Thyroid gland (tissue), 4 donors: ENCODE results near the gene ADAMTSL2. TPM values are rescaled to one million over a fixed set of nuclear protein-coding genes. Genes with fewer than 3 reads are reported as not detected.

Experiments
- DNase-seq, 2 donors: peaks; one replicate each; pipeline ENCODE4 v3.0.0-alpha.2; 2019
- H3K27ac ChIP-seq, 3 donors: fragments of 200-600 bp; sonication (generic); 1 replicate in 2 of 3; 2 replicates in 1 of 3; pipeline ENCODE4 v1.5.1; 2016 to 2019; ENCODE audit warnings: mild to moderate bottlenecking in 1 of 3, moderate library complexity in 1 of 3
- H3K27me3 ChIP-seq: fragments of 200-600 bp; sonication (generic); one replicate; pipeline ENCODE4 v1.5.1; 2019
- H3K36me3 ChIP-seq, 2 donors: fragments of 200-600 bp; sonication (generic); one replicate each; pipeline ENCODE4 v1.5.1; 2016 to 2019
- H3K4me1 ChIP-seq, 2 donors: fragments of 200-600 bp; sonication (generic); one replicate each; pipeline ENCODE4 v1.5.1; 2017 to 2019
- H3K4me3 ChIP-seq, 3 donors: fragments of 200-600 bp; sonication (generic); replicated peaks in 1 of 3; 1 replicate in 2 of 3; 2 replicates in 1 of 3; pipeline ENCODE4 v1.5.1; 2016; ENCODE audit warnings: mild to moderate bottlenecking in 1 of 3
- H3K9me3 ChIP-seq: fragments of 200-600 bp; sonication (generic); one replicate; pipeline ENCODE4 v1.5.1; 2017
- CTCF ChIP-seq, 6 experiments: fragments of 200-600 bp in 3 of 6; fragments of 450-650 bp in 3 of 6; sonication (generic) in 3 of 6; IDR thresholded peaks; one replicate each; pipeline ENCODE4 v1.5.1; 2016 to 2019; ENCODE audit warnings: antibody characterized with exemption in 6 of 6, mild to moderate bottlenecking in 2 of 6, inconsistent platforms in 1 of 6, moderate library complexity in 1 of 6
- POLR2A ChIP-seq, 2 donors: fragments of 450-650 bp; IDR thresholded peaks; one replicate each; pipeline ENCODE4 v1.6.1; 2017; ENCODE audit warnings: antibody characterized with exemption in 2 of 2, mild to moderate bottlenecking in 2 of 2, moderate library complexity in 1 of 2
- WGBS, 2 donors: methylation state at CpG; one replicate each; pipeline ENCODE4 v1.1.5; 2017; 5-methylcytosine and 5-hydroxymethylcytosine counted together
- intact Hi-C: fragments of 100-400 bp; cut with DNase I; formaldehyde crosslinking; loops from one replicate; pipeline ENCODE4 v1.15.1; 2023
- total RNA-seq, 4 donors: library from RNA; depleted of rRNA; stranded (reverse); fragments of >200 nt; gene quantifications; one replicate each; pipeline ENCODE4 v1.2.3, GENCODE V29; 2016

ADAMTSL2 gene
- total RNA-seq, 4 donors from 2014 or later: 2.4 to 9.3 (median 8.7) TPM

GRCh38 chr9:133518200-133518599 is 16.3 kb upstream of the ADAMTSL2 start:
- intact Hi-C loops: no loop called here
- DNase-seq: no peak
- no peaks in the 10 kb centered on the region for H3K36me3 ChIP-seq
- no peak overlapping the region for H3K27ac ChIP-seq
- H3K9me3 ChIP-seq: no peaks in the 10 kb centered on the region
- H3K4me1 ChIP-seq: peaks cover 22 to 36% of the 10 kb centered on the region in 2 donors
- TF ChIP-seq CTCF (IDR thresholded peaks at IDR 0.05): no peak
- no peak for TF ChIP-seq POLR2A (IDR thresholded peaks at IDR 0.05)
- H3K27me3 ChIP-seq: no peaks in the 10 kb centered on the region
- no peak overlapping the region for H3K4me3 ChIP-seq
- WGBS, 2 donors: 82 to 93% methylated on average over 5 of the region's 5 CpGs

- no peak for TF ChIP-seq CTCF (IDR thresholded peaks at IDR 0.05)
- no peak for TF ChIP-seq POLR2A (IDR thresholded peaks at IDR 0.05)
- Histone ChIP-seq H3K9me3 (no peaks in the 10 kb centered on the region), H3K27ac (no peak overlapping the region), H3K36me3 (no peaks in the 10 kb centered on the region), H3K4me1 (peaks cover 22 to 29% of the 10 kb centered on the region in 2 donors), H3K4me3 (no peak overlapping the region), H3K27me3 (no peaks in the 10 kb centered on the region)
- intact Hi-C loops: no loop called here
- WGBS, 2 donors: 96% methylated on average over 23 to 26 of the region's 27 CpGs
- DNase-seq: no peak
Observed at GRCh38 chr9:133518706-133519449, 15.6 kb upstream of the ADAMTSL2 start.

DNA sequence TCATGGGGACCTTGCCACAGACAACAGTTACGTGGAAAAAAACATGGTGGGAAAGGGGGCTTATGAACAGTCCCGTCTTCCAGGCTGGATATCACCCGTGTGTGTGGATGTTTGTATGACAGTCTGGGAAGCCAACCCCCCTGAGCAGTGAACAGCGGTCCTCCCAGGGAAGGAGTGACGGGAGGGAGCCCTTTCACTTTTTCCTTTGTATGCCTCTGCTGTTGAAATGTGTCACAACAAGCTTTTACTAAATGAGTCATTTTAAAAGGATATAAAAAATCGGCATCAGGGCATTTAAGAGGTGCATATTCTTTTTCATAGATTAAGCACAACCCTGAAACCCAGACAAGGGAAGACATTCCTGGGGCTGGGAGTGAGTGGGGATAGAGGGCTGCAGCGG is 14.8 kb upstream of the ADAMTSL2 start:
- no peak for DNase-seq
- WGBS, 2 donors: 73 to 82% methylated on average over 7 of the region's 7 CpGs
- Histone ChIP-seq H3K36me3 (no peaks in the 10 kb centered on the region), H3K9me3 (no peaks in the 10 kb centered on the region), H3K4me3 (no peak overlapping the region), H3K27ac (no peak overlapping the region), H3K4me1 (peaks cover 17 to 24% of the 10 kb centered on the region in 2 donors), H3K27me3 (no peaks in the 10 kb centered on the region)
- TF ChIP-seq POLR2A (IDR thresholded peaks at IDR 0.05): no peak
- no peak for TF ChIP-seq CTCF (IDR thresholded peaks at IDR 0.05)
- intact Hi-C loops: no loop called here

DNA sequence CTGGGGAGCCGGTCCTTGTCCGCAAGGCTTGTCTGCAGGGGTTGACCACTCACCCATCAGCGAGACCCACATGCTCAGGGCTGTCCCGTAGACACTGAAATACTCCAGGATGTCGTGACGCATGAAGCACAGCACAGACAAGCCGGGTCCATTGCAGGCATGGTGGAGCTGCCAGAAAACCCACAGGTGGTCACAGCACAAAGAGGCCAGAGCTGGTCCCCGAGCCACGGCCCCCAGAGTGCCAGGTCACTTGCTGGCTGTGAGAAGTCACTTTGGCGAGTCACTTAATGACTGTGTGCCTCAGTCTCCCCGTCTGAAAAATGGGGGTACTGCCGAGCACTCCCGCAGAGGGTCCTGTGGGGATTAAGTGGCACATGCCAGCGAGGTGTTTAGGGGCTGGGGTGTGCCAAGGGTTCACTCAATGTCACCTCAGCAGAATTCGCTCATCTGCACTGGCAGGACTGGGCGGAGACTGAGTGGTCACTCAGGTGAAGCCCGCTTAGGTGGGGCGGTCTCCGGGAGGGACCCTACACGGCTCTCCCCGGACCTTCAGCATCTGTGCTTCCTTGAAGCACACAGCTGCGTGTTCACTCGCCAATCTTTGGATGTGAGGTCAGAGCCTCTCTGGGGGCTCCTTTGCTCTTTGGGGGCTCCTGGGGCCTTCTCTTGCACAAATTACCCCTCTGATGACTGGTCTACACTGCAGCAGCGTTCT is 14.2 kb upstream of the ADAMTSL2 start:
- peaks cover 12 to 18% of the 10 kb centered on the region in 2 donors for H3K4me1 ChIP-seq
- H3K27me3 ChIP-seq: no peaks in the 10 kb centered on the region
- no peak for TF ChIP-seq CTCF (IDR thresholded peaks at IDR 0.05)
- no peak for TF ChIP-seq POLR2A (IDR thresholded peaks at IDR 0.05)

More for the DNA sequence above, 14.2 kb upstream of the ADAMTSL2 start:
- WGBS, 2 donors: 56 to 83% methylated on average over 15 to 24 of the region's 24 CpGs
- H3K4me3 ChIP-seq: no peak overlapping the region
- no peaks in the 10 kb centered on the region for H3K36me3 ChIP-seq
- H3K27ac ChIP-seq: no peak overlapping the region
- intact Hi-C loops: no loop called here
- no peaks in the 10 kb centered on the region for H3K9me3 ChIP-seq
- DNase-seq: no peak
